Measurements from ENCODE around the gene CEP250. TPM values are rescaled to one million over a fixed set of nuclear protein-coding genes. Genes with fewer than 3 reads are reported as not detected.
A peak's percentile ranks its signal among the peaks of the same experiment; 100 is the strongest.

CEP250 gene
- total and polyA plus RNA-seq, 2 of the 4 experiments (the other 2 are of a cell fraction), result 22.7 to 35.1 TPM

DNA sequence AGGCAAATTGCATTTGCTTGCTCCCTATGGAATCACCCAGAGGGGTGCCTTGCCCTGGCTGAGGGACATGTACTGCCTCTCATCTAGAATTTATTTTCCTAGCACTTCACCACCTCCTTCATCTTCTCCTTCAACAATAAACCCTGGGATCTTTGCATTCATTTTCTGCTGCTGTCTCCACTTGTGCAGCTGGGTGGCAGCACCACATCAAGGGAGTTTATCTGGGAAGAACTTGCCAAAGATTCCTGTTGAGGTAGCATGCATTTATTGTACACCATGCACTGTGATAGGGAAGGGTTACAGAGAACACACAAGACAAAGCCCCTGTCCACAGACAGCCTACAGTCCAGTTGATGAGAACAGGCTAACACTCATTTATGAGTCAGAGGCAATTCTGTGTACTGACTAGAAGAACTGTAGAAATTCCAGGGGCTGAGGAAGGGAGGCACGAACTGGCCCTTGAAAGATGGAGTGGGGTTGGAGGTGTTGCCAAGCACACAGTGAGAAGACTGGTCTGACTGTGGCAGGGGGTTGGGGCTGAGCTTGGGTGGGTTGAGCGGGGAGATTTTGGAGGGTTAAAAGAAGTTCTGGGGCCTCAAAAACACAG lies 56.5 kb downstream of the CEP250 start:
- intact Hi-C loops (cut with micrococcal nuclease) (loop anchor here (2.0 to 10.0 kb wide), 3 partner anchors 103 to 187 kb away; partner anchors contain the start of genes CPNE1, NFS1, RBM12 and ROMO1), dilution Hi-C loops (cut with HindIII; ENCODE audit: low sequenced_read_pairs, unreplicated experiment) (no loop called here), in situ Hi-C loops (cut with MboI; ENCODE audit: low sequenced_read_pairs) (loop anchor here (25.0 kb wide), 1 partner anchor 400 kb away; no protein-coding TSS in a partner anchor)
- peaks cover 11% of the 10 kb centered on the region for H3K4me1 ChIP-seq (ENCODE audit: control insufficient read depth, insufficient read depth, low read length)
- peaks cover 33% of the 10 kb centered on the region for H4K20me1 ChIP-seq (ENCODE audit: insufficient read depth, low read length)
- no peak overlapping the region for H3K14ac ChIP-seq (replicated peaks; ENCODE audit: low read depth, low read length)
- ATAC-seq (ENCODE audit: low read depth) (peak; percentile 46), DNase-seq (peak; percentile 47)
- H4K5ac ChIP-seq (ENCODE audit: low read depth, low read length), result no peak overlapping the region
- H3K9ac ChIP-seq (ENCODE audit: low read depth, low read length), result no peak overlapping the region
- H3K27me3 ChIP-seq (ENCODE audit: control insufficient read depth, insufficient read depth, low read length), result no peaks in the 10 kb centered on the region
- CTCF ChIA-PET, result no interaction called here
- no peak overlapping the region for H2AK5ac ChIP-seq (ENCODE audit: low read depth, low read length)
- TF ChIP-seq POLR2A (IDR thresholded peaks at IDR 0.05; ENCODE audit: low read depth, low read length) (no peak), SMC3 (IDR thresholded peaks at IDR 0.05; ENCODE audit: low read depth, low read length) (peak; percentile 38), ELK1 (IDR thresholded peaks at IDR 0.05; ENCODE audit: borderline replicate concordance, low read depth, low read length) (no peak), NFE2L2 (IDR thresholded peaks at IDR 0.05; ENCODE audit: low read depth, low read length) (no peak), MAZ (IDR thresholded peaks at IDR 0.05; ENCODE audit: borderline replicate concordance, low read depth, low read length) (no peak), USF2 (IDR thresholded peaks at IDR 0.05; ENCODE audit: low read depth, low read length) (no peak), FOS (IDR thresholded peaks at IDR 0.05; ENCODE audit: low read depth, low read length) (no peak), RCOR1 (IDR thresholded peaks at IDR 0.05; ENCODE audit: insufficient replicate concordance, low read length) (no peak), MXI1 (IDR thresholded peaks at IDR 0.05; ENCODE audit: borderline replicate concordance, low read depth, low read length) (no peak), CEBPB (IDR thresholded peaks at IDR 0.05; ENCODE audit: low read depth, low read length) (no peak), RFX5 (IDR thresholded peaks at IDR 0.05; ENCODE audit: low read depth, low read length) (no peak), RAD21 (IDR thresholded peaks at IDR 0.05; ENCODE audit: low read length) (peak; percentile 71), BHLHE40 (IDR thresholded peaks at IDR 0.05; ENCODE audit: low read depth, low read length) (no peak), MAFK (IDR thresholded peaks at IDR 0.05; ENCODE audit: low read depth, low read length) (no peak)
- TF ChIP-seq, protein P1, sequence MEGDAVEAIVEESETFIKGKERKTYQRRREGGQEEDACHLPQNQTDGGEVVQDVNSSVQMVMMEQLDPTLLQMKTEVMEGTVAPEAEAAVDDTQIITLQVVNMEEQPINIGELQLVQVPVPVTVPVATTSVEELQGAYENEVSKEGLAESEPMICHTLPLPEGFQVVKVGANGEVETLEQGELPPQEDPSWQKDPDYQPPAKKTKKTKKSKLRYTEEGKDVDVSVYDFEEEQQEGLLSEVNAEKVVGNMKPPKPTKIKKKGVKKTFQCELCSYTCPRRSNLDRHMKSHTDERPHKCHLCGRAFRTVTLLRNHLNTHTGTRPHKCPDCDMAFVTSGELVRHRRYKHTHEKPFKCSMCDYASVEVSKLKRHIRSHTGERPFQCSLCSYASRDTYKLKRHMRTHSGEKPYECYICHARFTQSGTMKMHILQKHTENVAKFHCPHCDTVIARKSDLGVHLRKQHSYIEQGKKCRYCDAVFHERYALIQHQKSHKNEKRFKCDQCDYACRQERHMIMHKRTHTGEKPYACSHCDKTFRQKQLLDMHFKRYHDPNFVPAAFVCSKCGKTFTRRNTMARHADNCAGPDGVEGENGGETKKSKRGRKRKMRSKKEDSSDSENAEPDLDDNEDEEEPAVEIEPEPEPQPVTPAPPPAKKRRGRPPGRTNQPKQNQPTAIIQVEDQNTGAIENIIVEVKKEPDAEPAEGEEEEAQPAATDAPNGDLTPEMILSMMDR (conservative IDR thresholded peaks at IDR 0.05; ENCODE audit: low read depth, low read length), result peak; percentile 62
- H3K79me1 ChIP-seq (ENCODE audit: low read depth in 1 of 2, low read length in 2 of 2), result peaks cover 0 to 10% of the 10 kb centered on the region in 2 experiments; a peak in 1 of 4 replicates
- H2AFZ ChIP-seq (replicated peaks; ENCODE audit: low read length, poor library complexity), result no peak overlapping the region
- no peak overlapping the region for H2BK20ac ChIP-seq (ENCODE audit: low read depth, low read length)
- H3K18ac ChIP-seq (ENCODE audit: low read depth, low read length), result no peak overlapping the region
- POLR2A ChIA-PET (ENCODE audit: unreplicated experiment), result no interaction called here
- H3K4me2 ChIP-seq (ENCODE audit: low read depth, low read length), result no peak overlapping the region
- no peak overlapping the region for H3K4me3 ChIP-seq (ENCODE audit: insufficient read depth, low read depth, low read length)
- no peak overlapping the region for H3K27ac ChIP-seq (ENCODE audit: insufficient read depth, low read length)
- no peak overlapping the region for H2AK9ac ChIP-seq (replicated peaks; ENCODE audit: low read depth, low read length, poor library complexity)
- H3K9me3 ChIP-seq (ENCODE audit: control insufficient read depth, insufficient read depth, low read length), result no peaks in the 10 kb centered on the region
- WGBS, 2 experiments (ENCODE audit: extremely low coverage in 2 of 2, insufficient read length in 1 of 2), result 83% methylated on average over 1 of the region's 2 CpGs; no CpG with 5 or more reads in 1 of the 2 experiments
- H2BK120ac ChIP-seq (ENCODE audit: low read depth, low read length), result no peak overlapping the region
- no peak overlapping the region for H4K91ac ChIP-seq (ENCODE audit: insufficient read depth, low read depth, low read length)
- H3K36me3 ChIP-seq (ENCODE audit: control insufficient read depth, insufficient read depth, low read length), result peaks cover 43% of the 10 kb centered on the region
- no peak overlapping the region for H3K4ac ChIP-seq (ENCODE audit: low read depth, low read length)
- no peak overlapping the region for H2BK5ac ChIP-seq (ENCODE audit: low read depth, low read length, poor library complexity, severe bottlenecking)
- no peak overlapping the region for H3K23ac ChIP-seq (ENCODE audit: low read depth, low read length)
- no peak overlapping the region for H2BK15ac ChIP-seq (ENCODE audit: low read depth, low read length)
- no TSS peak for BruUV-seq (replicated peaks)
- peaks cover 18% of the 10 kb centered on the region for H3K9me1 ChIP-seq (ENCODE audit: insufficient read depth, low read length)
- H4K8ac ChIP-seq (ENCODE audit: low read depth in 2 of 2, low read length in 2 of 2), result no peak overlapping the region
- no peak overlapping the region for H3K56ac ChIP-seq (ENCODE audit: extremely low read depth, insufficient read depth, low read length)
